H1 (cell line): ENCODE data around the gene MYL3. TPM values are rescaled to one million over a fixed set of nuclear protein-coding genes. Genes with fewer than 3 reads are reported as not detected.

Experiments used
- CTCF ChIA-PET: fragments of 300-600 bp; sonication (Branson Sonifier 250); formaldehyde crosslinking; loops from one replicate; lab custom pipeline; 2021; ENCODE audit not compliant: partially characterized antibody; lab: Charles Lee
- POLR2A ChIA-PET: fragments of 300-600 bp; sonication (Branson Sonifier 250); formaldehyde crosslinking; loops from one replicate; lab custom pipeline; 2021; ENCODE audit warnings: inconsistent platforms; ENCODE audit not compliant: partially characterized antibody; lab: Charles Lee
- DNase-seq, 2 experiments: peaks; one replicate each; pipeline versions ENCODE4 v3.0.0 to v3.0.0-alpha.2; 2010 to 2022; ENCODE audit warnings: low spot score in 2 of 2, low read depth in 1 of 2, mixed read lengths in 1 of 2
- FAIRE-seq: peaks from 2 replicates; lab custom pipeline; 2011; peaks lifted over from hg19 to GRCh38; lab: Jason Lieb, UNC
- H2AFZ ChIP-seq: 2 replicates; pipeline ENCODE4 v1.8.1; 2012; ENCODE audit warnings: low read length, inconsistent platforms
- H2AK5ac ChIP-seq: 2 replicates; pipeline ENCODE4 v1.6.1; 2013; ENCODE audit warnings: low read depth, low read length
- H2BK120ac ChIP-seq: replicated peaks from 2 replicates; pipeline ENCODE3; 2013; ENCODE audit warnings: low read depth, low read length, inconsistent platforms
- H2BK12ac ChIP-seq: 2 replicates; pipeline ENCODE4 v1.6.1; 2013; ENCODE audit warnings: low read depth, low read length
- H2BK15ac ChIP-seq: 2 replicates; pipeline ENCODE4 v1.6.1; 2013; ENCODE audit warnings: low read length
- H2BK20ac ChIP-seq: 2 replicates; pipeline ENCODE4 v1.6.1; 2013; ENCODE audit warnings: low read length
- H2BK5ac ChIP-seq: 2 replicates; pipeline ENCODE4 v1.6.1; 2013; ENCODE audit warnings: low read depth, low read length
- H3K14ac ChIP-seq: 2 replicates; pipeline ENCODE4 v1.6.1; 2013; ENCODE audit warnings: inconsistent platforms; ENCODE audit not compliant: insufficient read length
- H3K18ac ChIP-seq: 2 replicates; pipeline ENCODE4 v1.6.1; 2013; ENCODE audit warnings: low read length; ENCODE audit errors: extremely low read depth
- H3K23ac ChIP-seq: 2 replicates; pipeline ENCODE4 v1.6.1; 2013; ENCODE audit warnings: inconsistent platforms; ENCODE audit not compliant: insufficient read length
- H3K23me2 ChIP-seq: 2 replicates; pipeline ENCODE4 v1.6.1; 2013; ENCODE audit warnings: low read depth, low read length
- H3K27ac ChIP-seq: 2 replicates; pipeline ENCODE4 v1.6.1; 2011; ENCODE audit warnings: low read depth, low read length, inconsistent platforms
- H3K27me3 ChIP-seq, 4 experiments: replicated peaks in 1 of 4; 1 replicate in 1 of 4; 2 replicates in 3 of 4; pipeline versions ENCODE4 v1.6.1 to v1.8.1; 2011 to 2013; ENCODE audit warnings: low read length in 3 of 4, mild to moderate bottlenecking in 3 of 4, inconsistent platforms in 2 of 4, mixed read lengths in 2 of 4, moderate library complexity in 1 of 4; ENCODE audit not compliant: control insufficient read depth in 3 of 4, insufficient read depth in 3 of 4; ENCODE audit errors: extremely low read depth in 1 of 4
- H3K36me3 ChIP-seq, 4 experiments: 2 replicates each; pipeline versions ENCODE4 v1.6.1 to v1.8.1; 2011 to 2013; ENCODE audit warnings: mild to moderate bottlenecking in 4 of 4, low read length in 3 of 4, moderate library complexity in 2 of 4, control low read depth in 1 of 4, inconsistent platforms in 1 of 4; ENCODE audit not compliant: insufficient read depth in 4 of 4, control insufficient read depth in 2 of 4
- H3K4ac ChIP-seq: replicated peaks from 2 replicates; pipeline ENCODE3; 2013; ENCODE audit warnings: low read length, low read depth, mixed read lengths, inconsistent platforms; ENCODE audit not compliant: insufficient read length
- H3K4me1 ChIP-seq, 4 experiments: replicated peaks in 1 of 4; 1 replicate in 1 of 4; 2 replicates in 3 of 4; pipeline versions ENCODE4 v1.6.1 to v1.8.1; 2011 to 2013; ENCODE audit warnings: low read length in 3 of 4, inconsistent platforms in 2 of 4, mixed read lengths in 1 of 4; ENCODE audit not compliant: insufficient read depth in 4 of 4, control insufficient read depth in 3 of 4
- H3K4me2 ChIP-seq, 2 experiments: 2 replicates each; pipeline versions ENCODE4 v1.6.1 to v1.8.1; 2011 to 2013; ENCODE audit warnings: low read depth in 2 of 2, low read length in 2 of 2, control low read depth in 1 of 2, inconsistent platforms in 1 of 2, mild to moderate bottlenecking in 1 of 2; ENCODE audit not compliant: insufficient read depth in 1 of 2
- H3K4me3 ChIP-seq, 4 experiments: fragments of 200-600, 300-600 bp in 1 of 4; sonication (generic), shearing (Covaris generic), sonication (Bioruptor Twin) in 1 of 4; 2 replicates each; pipeline versions ENCODE4 v1.5.1 to v1.8.1; 2011 to 2016; ENCODE audit warnings: low read length in 4 of 4, low read depth in 3 of 4, control low read depth in 2 of 4, inconsistent platforms in 2 of 4, mild to moderate bottlenecking in 2 of 4, mixed read lengths in 1 of 4, moderate library complexity in 1 of 4; ENCODE audit not compliant: insufficient read depth in 2 of 4; ENCODE audit errors: extremely low read depth in 1 of 4
- H3K56ac ChIP-seq: replicated peaks from 2 replicates; pipeline ENCODE3; 2013; ENCODE audit warnings: low read depth, mild to moderate bottlenecking, mixed read lengths, low read length, inconsistent platforms; ENCODE audit not compliant: insufficient read length
- H3K79me1 ChIP-seq: 2 replicates; pipeline ENCODE4 v1.6.1; 2013; ENCODE audit warnings: low read depth, low read length, control low read depth
- H3K79me2 ChIP-seq, 2 experiments: 2 replicates each; pipeline versions ENCODE4 v1.6.1 to v1.8.1; 2012 to 2013; ENCODE audit warnings: low read length in 2 of 2, mild to moderate bottlenecking in 2 of 2, inconsistent platforms in 1 of 2; ENCODE audit not compliant: insufficient read depth in 2 of 2, control insufficient read depth in 1 of 2
- H3K9ac ChIP-seq, 4 experiments: replicated peaks in 1 of 4; 1 replicate in 1 of 4; 2 replicates in 3 of 4; pipeline versions ENCODE4 v1.6.1 to v1.8.1; 2011 to 2013; ENCODE audit warnings: low read depth in 3 of 4, low read length in 3 of 4, control low read depth in 2 of 4, mild to moderate bottlenecking in 2 of 4, moderate library complexity in 2 of 4, inconsistent platforms in 1 of 4; ENCODE audit errors: extremely low read depth in 1 of 4
- H3K9me3 ChIP-seq, 2 experiments: 2 replicates each; pipeline versions ENCODE4 v1.6.1 to v1.8.1; 2012 to 2013; ENCODE audit warnings: mild to moderate bottlenecking in 2 of 2, moderate library complexity in 2 of 2, control low read depth in 1 of 2, inconsistent platforms in 1 of 2, low read depth in 1 of 2, low read length in 1 of 2, mixed read lengths in 1 of 2; ENCODE audit not compliant: insufficient read depth in 2 of 2
- H4K20me1 ChIP-seq, 2 experiments: replicated peaks in 1 of 2; 2 replicates each; pipeline versions ENCODE3 to v1.8.1; 2011 to 2013; ENCODE audit warnings: inconsistent platforms in 2 of 2, low read length in 2 of 2, mild to moderate bottlenecking in 1 of 2; ENCODE audit not compliant: insufficient read depth in 2 of 2, control insufficient read depth in 1 of 2
- H4K5ac ChIP-seq: 2 replicates; pipeline ENCODE4 v1.6.1; 2013; ENCODE audit warnings: low read length, low read depth, mixed read lengths, inconsistent platforms; ENCODE audit not compliant: insufficient read length
- H4K8ac ChIP-seq: 2 replicates; pipeline ENCODE4 v1.8.0; 2013; ENCODE audit warnings: mild to moderate bottlenecking, moderate library complexity, low read length, inconsistent platforms; ENCODE audit not compliant: insufficient read depth; ENCODE audit errors: extremely low read depth
- H4K91ac ChIP-seq: replicated peaks from 2 replicates; pipeline ENCODE3; 2013; ENCODE audit warnings: low read length, mixed read lengths, inconsistent platforms; ENCODE audit not compliant: insufficient read length
- CHD2 ChIP-seq: IDR thresholded peaks from 2 replicates; pipeline ENCODE4 v1.6.1; 2012; ENCODE audit warnings: low read length, improper control_type of control experiment
- EP300 ChIP-seq, 2 experiments: IDR thresholded peaks; 1 replicate in 1 of 2; 2 replicates in 1 of 2; pipeline ENCODE4 v1.6.1; 2011 to 2012; ENCODE audit warnings: low read depth in 2 of 2, low read length in 2 of 2, mild to moderate bottlenecking in 2 of 2, borderline replicate concordance in 1 of 2, inconsistent platforms in 1 of 2, moderate library complexity in 1 of 2
- FOSL1 ChIP-seq: IDR thresholded peaks from 2 replicates; pipeline ENCODE4 v1.6.1; 2011; ENCODE audit warnings: mild to moderate bottlenecking, low read depth, low read length, moderate library complexity; ENCODE audit not compliant: insufficient read depth
- GABPA ChIP-seq: IDR thresholded peaks from 2 replicates; pipeline ENCODE4 v1.6.1; 2011; ENCODE audit warnings: mild to moderate bottlenecking, low read length, moderate library complexity, borderline replicate concordance; ENCODE audit not compliant: insufficient read depth
- JUN ChIP-seq: IDR thresholded peaks from 2 replicates; pipeline ENCODE4 v1.6.1; 2011; ENCODE audit warnings: low read depth, mild to moderate bottlenecking, improper control_type of control experiment, low read length
- KDM4A ChIP-seq: IDR thresholded peaks from one replicate; pipeline ENCODE4 v1.7.1; 2012; ENCODE audit warnings: low read depth, mild to moderate bottlenecking, moderate library complexity, low read length, inconsistent platforms; ENCODE audit not compliant: severe bottlenecking
- NANOG ChIP-seq: IDR thresholded peaks from 2 replicates; pipeline ENCODE4 v1.6.1; 2011; ENCODE audit warnings: low read length, low read depth, mild to moderate bottlenecking, inconsistent platforms; ENCODE audit not compliant: insufficient read depth, poor library complexity, severe bottlenecking
- POLR2A ChIP-seq, 2 experiments: IDR thresholded peaks; 1 replicate in 1 of 2; 2 replicates in 1 of 2; pipeline ENCODE4 v1.6.1; 2011; ENCODE audit warnings: low read depth in 2 of 2, low read length in 2 of 2, mild to moderate bottlenecking in 2 of 2; ENCODE audit errors: control extremely low read depth in 1 of 2
- POLR2AphosphoS5 ChIP-seq: IDR thresholded peaks from 2 replicates; pipeline ENCODE4 v1.6.1; 2011; ENCODE audit warnings: low read depth, low read length
- RNF2 ChIP-seq: fragments of 200-900, 300-1000 bp; sonication (generic); IDR thresholded peaks from 2 replicates; pipeline ENCODE4 v1.7.1; 2016; ENCODE audit warnings: borderline replicate concordance, low read depth, mild to moderate bottlenecking, antibody characterized with exemption, low read length; ENCODE audit not compliant: poor library complexity, severe bottlenecking; ENCODE audit errors: missing control alignments
- SUZ12 ChIP-seq: fragments of 200-600 bp; sonication (generic); IDR thresholded peaks from 2 replicates; pipeline ENCODE4 v1.6.1; 2012; ENCODE audit warnings: mild to moderate bottlenecking, inconsistent platforms, low read length, moderate library complexity, mixed read lengths
- TEAD4 ChIP-seq: IDR thresholded peaks from 2 replicates; pipeline ENCODE4 v1.6.1; 2012; ENCODE audit warnings: low read depth, low read length, inconsistent platforms, mixed read lengths
- ZNF274 ChIP-seq: IDR thresholded peaks from 2 replicates; pipeline ENCODE4 v1.7.0; 2012; ENCODE audit warnings: low read length, borderline replicate concordance; ENCODE audit errors: extremely low read depth
- WGBS, 2 experiments: shearing (Covaris generic) in 1 of 2; methylation state at CpG; one replicate each; pipeline versions ENCODE4 v1.1.6 to v1.1.7; 2013 to 2015; ENCODE audit warnings: low lambda C conversion rate in 2 of 2, mixed read lengths in 2 of 2, inconsistent platforms in 1 of 2, low coverage in 1 of 2, missing lambda C conversion rate in 1 of 2; ENCODE audit not compliant: insufficient replicate concordance in 2 of 2, insufficient coverage in 1 of 2, insufficient read length in 1 of 2; ENCODE audit errors: extremely low coverage in 1 of 2, missing lambda C conversion rate in 1 of 2; 5-methylcytosine and 5-hydroxymethylcytosine counted together
- polyA plus RNA-seq, 7 experiments: library from polyadenylated mRNA; depleted of rRNA in 3 of 7; stranded (reverse) in 5 of 7; unstranded in 2 of 7; fragments of >200 nt in 5 of 7; fragments of 200-250 nt in 2 of 7; gene quantifications; 1 replicate in 5 of 7; 2 replicates in 1 of 7; 4 replicates in 1 of 7; pipeline versions ENCODE4 v1.2.1 to v1.2.3, GENCODE V29; 2011 to 2013; ENCODE audit warnings: missing spikeins in 2 of 7, mixed read lengths in 2 of 7
- total RNA-seq: library from RNA; stranded (reverse); fragmentation: NEBNext Ultra II Directional; extraction: Animal tissue kit (Norgen Biotek cat#: 25700); gene quantifications from 2 replicates; pipeline ENCODE4 v1.2.1, GENCODE V29; 2021
- TF ChIP-seq, protein P1 (sequence below): IDR thresholded peaks from 2 replicates; pipeline ENCODE4 v1.6.1; 2012; ENCODE audit warnings: inconsistent platforms

Gene MYL3
- total and polyA plus RNA-seq, 2 of the 8 experiments (the other 6 are each of a cell fraction or from before 2014, with no cell fraction given) = 0.06 TPM; not detected in 1

DNA sequence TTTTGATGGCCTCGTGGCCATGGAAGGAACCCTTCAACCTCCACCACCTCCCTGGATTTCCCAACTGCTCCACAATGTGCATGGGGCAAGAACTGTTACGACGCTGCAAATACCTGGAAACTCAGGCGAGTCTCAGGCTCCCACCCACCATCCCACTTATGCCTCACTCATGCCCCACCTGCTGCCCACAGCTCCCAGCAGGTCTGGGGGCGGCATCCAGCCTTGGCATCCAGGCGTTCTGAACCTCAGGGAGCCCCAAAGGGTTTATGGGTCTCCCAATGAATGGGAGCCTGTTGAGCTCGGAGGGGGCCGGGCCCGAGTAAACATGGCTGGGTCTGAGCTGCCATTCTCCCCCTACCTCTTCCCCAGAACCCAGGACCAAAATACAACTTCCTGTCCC lies 12.3 kb upstream of the MYL3 start:
- Histone ChIP-seq H2BK120ac (no peak overlapping the region), H2BK5ac (no peak overlapping the region), H4K91ac (no peak overlapping the region), H3K18ac (no peak overlapping the region), H4K20me1 (peaks cover 0 to 6% of the 10 kb centered on the region in 2 experiments), H3K9me3 (no peaks in the 10 kb centered on the region), H4K5ac (no peak overlapping the region), H3K56ac (no peak overlapping the region), H3K4me3 (no peak overlapping the region), H2BK20ac (no peak overlapping the region), H2AFZ (no peak overlapping the region), H3K4me2 (no peak overlapping the region), H4K8ac (no peak overlapping the region), H3K36me3 (no peaks in the 10 kb centered on the region), H3K27me3 (peaks cover 11 to 56% (median 46%) of the 10 kb centered on the region in 4 experiments), H3K23ac (no peak overlapping the region), H3K9ac (no peak overlapping the region), H3K4ac (no peak overlapping the region), H3K14ac (no peak overlapping the region), H3K79me2 (no peaks in the 10 kb centered on the region), H3K23me2 (no peaks in the 10 kb centered on the region), H2AK5ac (peak overlapping the region; percentile 82; the same call in 1 of the 2 replicates), H3K4me1 (peaks cover 0 to 9% (median 0%) of the 10 kb centered on the region in 4 experiments; a peak in 2 of 7 replicates), H3K79me1 (no peaks in the 10 kb centered on the region), H3K27ac (no peak overlapping the region), H2BK15ac (no peak overlapping the region), H2BK12ac (no peak overlapping the region)
- no peak for FAIRE-seq
- POLR2A ChIA-PET = no interaction called here
- WGBS, 2 experiments = 84% methylated on average over 9 of the region's 9 CpGs; no CpG with 5 or more reads in 1 of the 2 experiments
- no peak for DNase-seq
- CTCF ChIA-PET = interaction anchor here (1.0 to 2.7 kb wide), 4 partner anchors 12 to 160 kb away, joined by 3 to 6 read pairs (median 3); partner anchors contain the start of gene MYL3
- TF ChIP-seq, protein P1, sequence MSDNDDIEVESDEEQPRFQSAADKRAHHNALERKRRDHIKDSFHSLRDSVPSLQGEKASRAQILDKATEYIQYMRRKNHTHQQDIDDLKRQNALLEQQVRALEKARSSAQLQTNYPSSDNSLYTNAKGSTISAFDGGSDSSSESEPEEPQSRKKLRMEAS = no peak
- TF ChIP-seq NANOG (no peak), TEAD4 (no peak), FOSL1 (no peak), SUZ12 (no peak), JUN (no peak), EP300 (IDR thresholded peaks at IDR 0.05; ENCODE audit: borderline replicate concordance in 1 of 2, low read depth in 2 of 2, low read length in 2 of 2) (no peak), CHD2 (no peak), ZNF274 (no peak), RNF2 (no peak), KDM4A (no peak), POLR2A (IDR thresholded peaks at IDR 0.05; ENCODE audit: control extremely low read depth in 1 of 2, low read depth in 2 of 2, low read length in 2 of 2) (no peak), GABPA (no peak), POLR2AphosphoS5 (no peak)
